ENCODE measurements around the gene DYNLT2B.

DYNLT2B gene

DNA sequence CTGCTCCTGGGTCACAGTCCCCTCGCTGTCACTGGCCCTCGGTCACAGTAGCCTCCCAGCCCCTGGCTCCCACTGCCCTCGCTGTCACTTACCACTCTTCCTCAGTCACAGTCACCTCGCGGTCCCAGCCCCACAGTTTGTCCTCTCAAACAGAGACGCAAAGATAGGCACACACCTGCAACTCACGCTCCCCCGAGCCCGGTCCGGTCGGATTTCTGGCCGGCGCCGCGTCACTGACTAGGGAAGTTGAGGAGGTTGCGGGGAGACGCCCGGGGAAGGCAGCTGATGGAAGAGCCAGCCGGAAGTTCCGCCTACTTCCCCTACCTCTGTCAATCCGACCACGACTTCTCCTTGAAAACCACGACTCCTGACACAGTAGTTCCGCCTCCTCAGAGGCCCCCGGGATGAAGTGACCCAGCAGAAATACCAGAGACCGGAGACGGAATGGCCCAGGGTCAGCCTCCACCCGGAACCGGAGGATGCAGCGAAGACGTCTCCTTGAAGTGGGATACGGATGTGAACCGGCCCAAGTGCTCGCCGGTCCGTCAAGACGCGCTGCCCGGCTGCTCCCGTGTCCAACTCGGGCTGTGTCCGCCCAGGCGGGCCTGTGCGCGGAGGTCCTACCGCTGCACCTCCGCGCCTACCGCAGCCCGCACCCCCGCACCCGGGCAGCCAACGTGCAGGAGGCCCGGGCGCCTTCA, 30.4 kb downstream of the DYNLT2B start, which contains the start of gene PCYT1A:
TSS of gene PCYT1A (minus strand) at position 287 of the 701 bp plus-strand sequence. CDS start 17,195 bp downstream, outside the sequence.
- peak; percentile 96 for DNase-seq (ENCODE audit: low read depth)
- TF ChIP-seq, protein P1, sequence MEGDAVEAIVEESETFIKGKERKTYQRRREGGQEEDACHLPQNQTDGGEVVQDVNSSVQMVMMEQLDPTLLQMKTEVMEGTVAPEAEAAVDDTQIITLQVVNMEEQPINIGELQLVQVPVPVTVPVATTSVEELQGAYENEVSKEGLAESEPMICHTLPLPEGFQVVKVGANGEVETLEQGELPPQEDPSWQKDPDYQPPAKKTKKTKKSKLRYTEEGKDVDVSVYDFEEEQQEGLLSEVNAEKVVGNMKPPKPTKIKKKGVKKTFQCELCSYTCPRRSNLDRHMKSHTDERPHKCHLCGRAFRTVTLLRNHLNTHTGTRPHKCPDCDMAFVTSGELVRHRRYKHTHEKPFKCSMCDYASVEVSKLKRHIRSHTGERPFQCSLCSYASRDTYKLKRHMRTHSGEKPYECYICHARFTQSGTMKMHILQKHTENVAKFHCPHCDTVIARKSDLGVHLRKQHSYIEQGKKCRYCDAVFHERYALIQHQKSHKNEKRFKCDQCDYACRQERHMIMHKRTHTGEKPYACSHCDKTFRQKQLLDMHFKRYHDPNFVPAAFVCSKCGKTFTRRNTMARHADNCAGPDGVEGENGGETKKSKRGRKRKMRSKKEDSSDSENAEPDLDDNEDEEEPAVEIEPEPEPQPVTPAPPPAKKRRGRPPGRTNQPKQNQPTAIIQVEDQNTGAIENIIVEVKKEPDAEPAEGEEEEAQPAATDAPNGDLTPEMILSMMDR (IDR thresholded peaks at IDR 0.05; ENCODE audit: low read length, missing control alignments), result no peak
- H3K4me3 ChIP-seq (replicated peaks; ENCODE audit: low read depth, low read length), result peak within 1 kb of the TSS; percentile 100

DNA sequence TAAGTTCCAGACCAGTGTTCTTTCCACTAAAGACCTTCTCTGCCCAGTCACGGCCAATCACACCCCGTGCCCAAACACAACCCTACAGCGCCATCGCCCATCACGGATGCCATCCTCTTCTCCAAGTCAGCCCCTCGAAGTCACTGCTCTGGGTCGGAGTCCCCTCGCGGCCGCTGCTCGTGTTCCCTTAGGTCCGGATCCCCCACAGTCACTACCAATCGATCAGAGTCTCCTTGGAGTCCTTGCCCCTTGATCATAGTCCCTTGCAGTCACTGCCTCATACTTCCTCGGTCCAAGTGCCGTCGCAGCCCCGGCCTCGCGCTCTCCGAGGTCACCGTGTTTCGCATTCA, 31.0 kb downstream of the DYNLT2B start:
- H3K4me3 ChIP-seq (replicated peaks; ENCODE audit: low read depth, low read length), result peak overlapping the region; percentile 100
- TF ChIP-seq, protein P1 (IDR thresholded peaks at IDR 0.05; ENCODE audit: low read length, missing control alignments), result no peak
- peak; percentile 18 for DNase-seq (ENCODE audit: low read depth)

DNA sequence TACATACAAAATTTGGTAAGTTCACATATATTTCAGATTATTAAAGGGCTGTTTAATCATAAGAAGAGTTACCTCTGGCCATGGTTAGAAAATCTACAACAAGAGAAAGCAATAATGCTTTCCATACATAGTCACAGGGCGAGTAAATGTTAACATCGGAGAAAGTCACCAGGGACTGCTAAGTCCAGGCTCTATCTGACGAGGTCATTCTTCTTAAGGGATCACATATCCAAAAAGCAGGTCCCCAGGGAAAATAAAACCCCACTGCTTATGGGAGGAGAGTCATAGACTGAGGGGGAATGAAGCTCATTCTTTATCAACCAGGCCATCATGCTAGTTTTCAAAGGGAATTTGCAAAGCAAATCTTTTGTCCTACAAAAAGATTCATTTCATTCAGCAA, 33.6 kb downstream of the DYNLT2B start:
- no peak overlapping the region for H3K4me3 ChIP-seq (replicated peaks; ENCODE audit: low read depth, low read length)
- DNase-seq (ENCODE audit: low read depth), result no peak
- TF ChIP-seq, protein P1 (IDR thresholded peaks at IDR 0.05; ENCODE audit: low read length, missing control alignments), result no peak

DNA sequence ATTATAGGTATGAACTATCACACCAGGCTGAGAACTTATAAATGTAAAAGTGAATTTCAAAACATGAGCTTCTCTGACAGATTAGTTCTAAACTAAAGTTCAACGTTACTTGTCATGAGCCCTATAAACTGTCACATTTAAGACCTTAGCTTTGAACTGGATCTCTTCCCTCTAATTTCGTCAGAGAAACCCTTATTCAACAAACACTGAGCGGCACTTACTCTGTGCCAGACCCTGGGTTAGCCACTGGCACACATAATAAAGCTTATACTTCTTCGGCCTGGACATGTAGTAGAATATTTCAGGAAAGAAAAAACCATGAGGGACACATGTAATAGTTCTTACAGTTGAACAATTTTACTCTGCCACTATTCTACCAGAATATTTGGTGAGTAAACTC, 36.1 kb downstream of the DYNLT2B start:
- H3K4me3 ChIP-seq (replicated peaks; ENCODE audit: low read depth, low read length), result no peak overlapping the region

DNA sequence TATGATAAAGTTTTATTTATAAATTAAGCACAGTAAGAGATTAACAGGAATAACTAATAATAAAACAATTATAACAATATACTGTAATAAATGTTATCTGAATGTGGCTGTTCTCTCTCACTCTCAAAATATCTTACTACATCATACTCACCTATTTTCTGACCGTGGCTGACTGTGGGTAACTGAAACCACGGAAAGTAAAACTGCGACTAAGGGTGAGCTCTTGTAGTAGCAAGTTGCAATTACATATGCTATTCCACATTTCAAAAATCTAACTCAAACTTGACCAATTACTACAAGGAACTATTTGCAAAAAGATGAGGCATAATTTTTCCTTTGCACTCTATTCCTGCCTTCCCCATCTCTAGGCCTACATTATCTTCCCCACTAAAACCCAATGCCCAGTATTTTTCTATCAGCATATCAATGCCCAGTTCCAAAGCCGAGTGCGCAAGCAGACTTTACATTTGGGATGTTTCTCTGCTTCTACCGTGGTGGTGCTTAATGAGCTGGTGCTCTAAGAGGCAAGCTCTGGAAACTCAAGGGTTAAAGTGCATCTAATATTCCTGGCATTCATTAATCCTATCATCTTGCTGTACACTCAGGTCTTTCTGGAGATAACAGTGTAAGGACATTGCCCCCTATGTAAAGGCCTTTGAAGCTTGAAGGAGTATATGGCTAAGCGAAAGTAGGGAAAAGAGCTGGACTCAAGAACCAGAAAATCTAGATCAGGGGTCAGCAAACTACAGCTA, 37.2 kb downstream of the DYNLT2B start:
- TF ChIP-seq, protein P1 (IDR thresholded peaks at IDR 0.05; ENCODE audit: low read length, missing control alignments), result no peak
- no peak overlapping the region for H3K4me3 ChIP-seq (replicated peaks; ENCODE audit: low read depth, low read length)
- DNase-seq (ENCODE audit: low read depth), result no peak

More for the DNA sequence above, 36.1 kb downstream of the DYNLT2B start:
- no peak for DNase-seq (ENCODE audit: low read depth)
- TF ChIP-seq, protein P1 (IDR thresholded peaks at IDR 0.05; ENCODE audit: low read length, missing control alignments), result no peak

DNA sequence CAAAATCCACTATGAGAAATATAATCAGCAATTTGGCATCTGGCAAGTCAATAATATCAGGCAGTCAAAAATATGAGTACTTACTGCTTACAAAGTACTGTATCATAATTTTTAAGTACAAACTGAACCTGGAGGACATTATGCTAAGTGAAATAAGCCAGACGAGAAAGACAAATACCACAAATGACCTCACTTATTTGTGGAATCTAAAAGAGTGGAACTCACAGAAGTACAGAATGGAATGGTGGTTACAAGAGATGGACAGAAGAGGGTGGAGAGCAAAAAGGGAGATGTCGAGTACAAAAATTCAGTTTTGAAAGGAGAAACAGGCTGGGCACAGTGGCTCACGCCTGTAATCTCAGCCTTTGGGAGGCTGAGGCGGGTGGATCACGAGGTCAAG, 42.9 kb downstream of the DYNLT2B start:
- TF ChIP-seq, protein P1 (IDR thresholded peaks at IDR 0.05; ENCODE audit: low read length, missing control alignments), result no peak
- H3K4me3 ChIP-seq (replicated peaks; ENCODE audit: low read depth, low read length), result no peak overlapping the region
- no peak for DNase-seq (ENCODE audit: low read depth)

Data from fibroblast of pulmonary artery (primary cell).